Heart right ventricle (tissue), 16 donors: ENCODE measurements around the gene FKBP8. TPM values are rescaled to one million over a fixed set of nuclear protein-coding genes. Genes with fewer than 3 reads are reported as not detected.

Source experiments
- ATAC-seq, 8 donors: fragments of 200-7000 bp; cut with Tn5 transposase; one replicate each; pipeline ENCODE4 v1.9.1; 2020; ENCODE audit warnings: mild to moderate bottlenecking in 8 of 8, moderate library complexity in 8 of 8, moderate number of reproducible peaks in 1 of 8
- DNase-seq, 2 donors: peaks; one replicate each; pipeline ENCODE4 v3.0.0-alpha.2; 2020
- H3K27ac ChIP-seq, 10 donors: fragments of 200-600 bp; sonication (generic) in 2 of 10; one replicate each; pipeline versions ENCODE4 v1.5.0 to v1.8.0; 2020 to 2022; ENCODE audit warnings: mild to moderate bottlenecking in 3 of 10
- H3K27me3 ChIP-seq, 7 donors: fragments of 200-600 bp; one replicate each; pipeline ENCODE4 v1.8.0; 2021 to 2022; ENCODE audit warnings: mild to moderate bottlenecking in 2 of 7
- H3K36me3 ChIP-seq, 9 donors: fragments of 200-600 bp; sonication (generic) in 1 of 9; one replicate each; pipeline versions ENCODE4 v1.5.0 to v1.8.0; 2020 to 2022; ENCODE audit warnings: mild to moderate bottlenecking in 2 of 9
- H3K4me1 ChIP-seq, 9 donors: fragments of 200-600 bp; sonication (generic) in 1 of 9; one replicate each; pipeline versions ENCODE4 v1.5.0 to v1.8.0; 2020 to 2022; ENCODE audit warnings: mild to moderate bottlenecking in 4 of 9
- H3K4me3 ChIP-seq, 10 donors: fragments of 200-600 bp; sonication (generic) in 2 of 10; one replicate each; pipeline versions ENCODE4 v1.5.0 to v1.8.0; 2020 to 2022; ENCODE audit warnings: mild to moderate bottlenecking in 7 of 10, moderate library complexity in 2 of 10
- H3K9me3 ChIP-seq, 11 donors: fragments of 200-600 bp in 10 of 11; sonication (generic) in 2 of 11; one replicate each; pipeline versions ENCODE4 v1.5.0 to v1.8.0; 2013 to 2022; ENCODE audit warnings: mild to moderate bottlenecking in 2 of 11, control low read depth in 1 of 11, moderate library complexity in 1 of 11
- WGBS, 2 donors: extraction: QIAGEN DNeasy Blood & Tissue Kit; methylation state at CpG; one replicate each; pipeline ENCODE4 v1.1.7; 2013; ENCODE audit warnings: inconsistent platforms in 1 of 2; 5-methylcytosine and 5-hydroxymethylcytosine counted together
- intact Hi-C, 10 donors: fragments of 100-400 bp; cut with DNase I; formaldehyde crosslinking; loops; one replicate each; pipeline versions ENCODE4 v1.11.1 to v1.14.2; 2022
- polyA plus RNA-seq, 2 donors: library from polyadenylated mRNA; stranded (reverse); fragments of 200-250 nt; gene quantifications; one replicate each; pipeline ENCODE4 v1.2.3, GENCODE V29; 2013
- total RNA-seq, 10 donors: library from RNA; stranded (reverse); fragmentation: NEBNext Ultra II Directional in 3 of 10; extraction: Animal tissue kit (Norgen Biotek cat#: 25700) in 3 of 10; gene quantifications; one replicate each; pipeline versions ENCODE4 v1.2.1 to v1.2.4, GENCODE V29; 2021 to 2023
- TF ChIP-seq, protein P1 (sequence below), 9 donors: fragments of 200-600 bp; sonication (generic) in 2 of 9; IDR thresholded peaks; one replicate each; pipeline versions ENCODE4 v1.5.0 to v1.8.0; 2021 to 2022; ENCODE audit warnings: antibody characterized with exemption in 9 of 9, mild to moderate bottlenecking in 5 of 9, moderate library complexity in 1 of 9
- donor health status: Arrhythmogenic right ventricular cardiomyopathy.
- donor health status: ischemic (EF 13 %, LVEDD 7.1; RV severe dilation, severe dysfunction).
- donor health status: healthy with polysubstance abuse.
- donor health status: DM: no; HTN: yes; CAD: no.
- donor health status: DM: no; HTN: no; CAD: no.
- donor health status: ischemic (EF 25% LVEDD 6.9; RV normal size, moderate dysfunction).
- donor health status: ischemic (EF 25% LVEDD 5.7; RV mildly dilated, moderate dysfunction).
- donor health status: healthy.
- donor health status: DM: yes; HTN: yes; CAD: no.
- donor health status: Ischemic cardiomyopathy.
- donor health status: ischemic (EF 35%, LVEDD 5.7; RV mildly dilated, moderate dysfunction).
- donor health status: nonischemic (EF 11% LVEDD 7.7; RV severe dilation, severe dysfunction).
- donor health status: DM: yes; HTN: yes; CAD: no.
- donor health status: PGD.
- donor health status: ischemic (EF 29% LVEDD 5.4; RV normal size, mild dysfunction).
- donor health status: nonischemic (EF 23%, LVEDD 6.1; RV moderate dilation, normal function).

Gene FKBP8
- total and polyA plus RNA-seq, 12 donors, result 132 to 308 (median 152) TPM

- Histone ChIP-seq H3K4me1 (peaks cover 31 to 86% (median 75%) of the 10 kb centered on the region in 9 donors), H3K4me3 (no peak overlapping the region), H3K27me3 (no peaks in the 10 kb centered on the region), H3K9me3 (no peaks in the 10 kb centered on the region), H3K27ac (peak overlapping the region in 3 of 10 donors; percentile 10 to 22 (median 15)), H3K36me3 (no peaks in the 10 kb centered on the region)
- intact Hi-C loops, result no loop called here
- DNase-seq, result no peak
- TF ChIP-seq, protein P1, sequence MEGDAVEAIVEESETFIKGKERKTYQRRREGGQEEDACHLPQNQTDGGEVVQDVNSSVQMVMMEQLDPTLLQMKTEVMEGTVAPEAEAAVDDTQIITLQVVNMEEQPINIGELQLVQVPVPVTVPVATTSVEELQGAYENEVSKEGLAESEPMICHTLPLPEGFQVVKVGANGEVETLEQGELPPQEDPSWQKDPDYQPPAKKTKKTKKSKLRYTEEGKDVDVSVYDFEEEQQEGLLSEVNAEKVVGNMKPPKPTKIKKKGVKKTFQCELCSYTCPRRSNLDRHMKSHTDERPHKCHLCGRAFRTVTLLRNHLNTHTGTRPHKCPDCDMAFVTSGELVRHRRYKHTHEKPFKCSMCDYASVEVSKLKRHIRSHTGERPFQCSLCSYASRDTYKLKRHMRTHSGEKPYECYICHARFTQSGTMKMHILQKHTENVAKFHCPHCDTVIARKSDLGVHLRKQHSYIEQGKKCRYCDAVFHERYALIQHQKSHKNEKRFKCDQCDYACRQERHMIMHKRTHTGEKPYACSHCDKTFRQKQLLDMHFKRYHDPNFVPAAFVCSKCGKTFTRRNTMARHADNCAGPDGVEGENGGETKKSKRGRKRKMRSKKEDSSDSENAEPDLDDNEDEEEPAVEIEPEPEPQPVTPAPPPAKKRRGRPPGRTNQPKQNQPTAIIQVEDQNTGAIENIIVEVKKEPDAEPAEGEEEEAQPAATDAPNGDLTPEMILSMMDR (IDR thresholded peaks at IDR 0.05), result no peak
- WGBS, 2 donors, result 90 to 94% methylated on average over 14 of the region's 14 CpGs
- ATAC-seq, result no peak
These were observed 53.7 kb downstream of the FKBP8 start for GRCh38 chr19:18489627-18490184.

GRCh38 chr19:18488838-18489626 lies 54.3 kb downstream of the FKBP8 start:
- H3K27me3 ChIP-seq, result no peaks in the 10 kb centered on the region
- ATAC-seq (peak in 5 of 8 donors; percentile 15 to 57 (median 47)), DNase-seq (peak in 1 of 2 donors; percentile 39)
- no peaks in the 10 kb centered on the region for H3K9me3 ChIP-seq
- peak overlapping the region in 3 of 10 donors; percentile 15 to 31 (median 22) for H3K27ac ChIP-seq
- TF ChIP-seq, protein P1 (IDR thresholded peaks at IDR 0.05), result peak in 7 of 9 donors; percentile 17 to 51 (median 46)
- H3K4me3 ChIP-seq, result no peak overlapping the region
- H3K4me1 ChIP-seq, result peaks cover 31 to 84% (median 75%) of the 10 kb centered on the region in 9 donors
- 43 to 52% methylated on average over 22 of the region's 22 CpGs for WGBS, 2 donors
- intact Hi-C loops, result no loop called here
- H3K36me3 ChIP-seq, result no peaks in the 10 kb centered on the region

DNA sequence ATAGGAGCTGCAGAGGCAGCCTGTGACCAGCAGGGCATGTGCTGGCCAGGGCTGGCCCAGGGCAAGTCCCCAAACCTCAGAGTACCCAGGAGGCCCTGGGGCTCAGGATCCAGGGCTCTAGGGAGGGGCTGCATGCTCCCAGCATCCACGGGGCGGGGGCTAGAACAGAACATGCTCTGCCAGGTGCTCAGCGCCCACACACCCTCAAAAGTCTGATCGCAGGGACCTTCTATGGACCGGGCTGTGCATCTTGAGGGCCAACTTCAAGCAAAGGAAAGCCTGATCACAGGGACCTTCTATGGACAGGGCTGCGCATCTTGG lies 55.0 kb downstream of the FKBP8 start:
- Histone ChIP-seq H3K9me3 (no peaks in the 10 kb centered on the region), H3K27ac (peak overlapping the region in 1 of 10 donors; percentile 21), H3K4me3 (no peak overlapping the region), H3K36me3 (no peaks in the 10 kb centered on the region), H3K27me3 (no peaks in the 10 kb centered on the region), H3K4me1 (peaks cover 30 to 86% (median 75%) of the 10 kb centered on the region in 9 donors)
- intact Hi-C loops, result no loop called here
- TF ChIP-seq, protein P1 (IDR thresholded peaks at IDR 0.05), result peak in 4 of 9 donors; percentile 10 to 29 (median 24)
- ATAC-seq (peak; percentile 21 to 54 (median 36)), DNase-seq (no peak)
- 89 to 91% methylated on average over 6 of the region's 6 CpGs for WGBS, 2 donors

DNA sequence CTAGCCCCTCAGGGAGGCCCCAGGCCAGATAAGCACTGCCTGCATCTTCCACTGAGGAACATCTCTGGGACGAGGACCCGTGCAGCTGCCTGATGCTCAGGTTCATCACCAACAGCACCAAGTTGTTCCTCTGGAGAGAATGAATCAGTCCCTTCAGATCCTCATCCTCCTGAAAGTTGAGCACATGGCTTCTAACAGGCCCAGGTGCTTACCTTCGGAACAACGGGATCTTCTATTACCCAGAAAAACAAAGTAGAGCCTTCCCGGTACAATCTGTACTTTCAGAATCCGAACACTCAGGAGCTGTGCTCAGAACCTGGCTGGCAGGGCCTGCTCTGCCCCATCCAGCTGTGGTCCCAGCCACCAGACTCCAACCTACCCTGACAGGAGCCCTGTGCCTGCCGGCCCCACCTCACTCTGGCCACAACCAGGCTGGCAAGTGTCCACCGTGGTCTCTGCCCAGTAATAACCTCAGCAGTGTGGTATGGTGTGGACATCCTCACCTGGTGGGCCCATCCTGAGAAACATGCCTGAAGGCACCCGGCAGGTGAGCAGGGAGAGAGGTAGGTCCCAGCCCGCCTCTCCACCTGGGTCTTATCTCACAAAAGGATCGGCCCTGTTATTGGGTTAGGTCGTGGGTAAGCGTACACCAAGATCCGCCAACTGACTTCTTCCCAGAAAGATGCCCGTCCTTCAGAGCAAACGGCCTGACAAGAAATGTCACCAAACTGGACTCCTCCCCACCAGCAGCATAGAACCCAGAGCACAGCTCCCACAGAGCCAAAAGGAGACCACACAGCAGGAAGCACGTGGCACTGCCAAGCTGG lies 55.6 kb downstream of the FKBP8 start:
- H3K4me1 ChIP-seq, result peaks cover 28 to 84% (median 74%) of the 10 kb centered on the region in 9 donors
- TF ChIP-seq, protein P1 (IDR thresholded peaks at IDR 0.05), result no peak
- WGBS, 2 donors, result 83 to 86% methylated on average over 17 of the region's 17 CpGs

More for the DNA sequence above, 55.6 kb downstream of the FKBP8 start:
- peak overlapping the region in 2 of 10 donors; percentile 21 to 26 for H3K27ac ChIP-seq
- H3K4me3 ChIP-seq, result no peak overlapping the region
- intact Hi-C loops, result no loop called here
- H3K27me3 ChIP-seq, result no peaks in the 10 kb centered on the region
- no peaks in the 10 kb centered on the region for H3K9me3 ChIP-seq
- ATAC-seq (peak in 1 of 8 donors; percentile 2), DNase-seq (no peak)
- no peaks in the 10 kb centered on the region for H3K36me3 ChIP-seq
